ENCODE data around the gene GAB2.

Gene GAB2

DNA sequence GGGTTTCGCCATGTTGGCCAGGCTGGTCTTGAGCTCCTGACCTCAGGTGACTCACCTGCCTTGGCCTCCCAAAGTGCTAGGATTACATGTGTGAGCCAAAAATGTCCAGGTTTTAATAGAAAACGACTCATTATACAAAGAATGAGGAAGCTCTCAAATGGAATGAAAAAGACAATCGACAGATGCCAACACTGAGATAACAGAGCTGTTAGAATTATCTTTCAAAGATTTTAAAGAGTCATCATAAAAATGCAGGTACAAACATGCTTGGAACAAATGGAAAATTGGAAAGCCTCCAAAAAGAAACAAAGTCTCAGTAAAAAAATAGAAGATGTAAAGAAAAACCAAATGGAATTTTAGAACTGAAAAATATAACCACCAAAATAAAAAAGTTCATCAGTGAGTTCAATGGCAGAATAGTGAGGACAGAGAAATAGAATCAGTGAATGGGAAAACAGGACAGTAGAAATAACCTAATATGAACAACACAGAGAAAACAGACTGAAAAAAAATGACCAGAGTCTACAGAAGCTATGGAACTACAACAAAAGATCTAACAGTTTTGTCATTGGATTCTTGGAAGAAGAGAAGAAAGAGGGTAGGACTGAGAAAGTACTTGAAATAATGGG is 10.9 kb downstream of the GAB2 start:
- in situ Hi-C loops (cut with HindIII; ENCODE audit: low pct_ligation_motif_present, low pct_unique_long_range_greater_than_20kb, low sequenced_read_pairs), result no loop called here

DNA sequence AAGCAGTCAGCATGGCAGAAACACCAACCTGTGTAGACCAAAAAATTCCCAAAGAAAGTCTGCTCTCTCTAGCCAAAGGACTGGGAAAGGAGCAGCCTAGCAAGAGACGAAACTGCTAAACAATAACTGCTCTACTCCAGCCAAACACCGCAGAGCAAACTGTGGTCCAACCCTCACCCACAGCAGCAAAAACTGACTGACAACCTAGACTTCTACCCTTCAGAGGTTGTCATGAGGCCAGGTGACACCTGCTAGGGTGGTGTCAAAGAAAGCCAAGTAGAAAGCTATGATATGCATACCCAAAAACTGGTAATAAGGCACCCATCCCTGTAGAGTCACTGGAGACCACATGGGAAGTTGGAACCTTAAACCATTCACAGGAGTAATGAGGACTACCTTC is 11.8 kb downstream of the GAB2 start:
- no peak for DNase-seq
- in situ Hi-C loops (cut with HindIII; ENCODE audit: low pct_ligation_motif_present, low pct_unique_long_range_greater_than_20kb, low sequenced_read_pairs), result no loop called here

More for the DNA sequence above, 10.9 kb downstream of the GAB2 start:
- no peak for DNase-seq

DNA sequence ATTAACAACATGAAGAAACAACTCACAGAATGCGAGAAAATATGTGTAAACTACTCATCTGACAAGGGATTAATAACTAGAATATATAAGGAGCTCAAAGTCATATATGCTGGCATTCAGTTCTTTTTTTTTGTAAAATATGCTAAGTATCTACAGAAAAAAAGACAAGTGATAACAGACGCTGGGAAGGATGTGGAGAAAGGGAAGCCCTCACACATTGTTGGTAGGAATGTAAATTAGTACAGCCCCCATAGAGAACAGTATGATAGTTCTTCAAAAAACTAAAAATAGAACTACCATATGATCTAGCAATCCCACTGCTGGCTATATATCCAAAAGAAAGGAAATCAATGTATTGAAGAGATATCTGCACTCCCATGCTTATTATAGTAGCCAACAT is 13.8 kb downstream of the GAB2 start:
- in situ Hi-C loops (cut with HindIII; ENCODE audit: low pct_ligation_motif_present, low pct_unique_long_range_greater_than_20kb, low sequenced_read_pairs), result no loop called here

DNA sequence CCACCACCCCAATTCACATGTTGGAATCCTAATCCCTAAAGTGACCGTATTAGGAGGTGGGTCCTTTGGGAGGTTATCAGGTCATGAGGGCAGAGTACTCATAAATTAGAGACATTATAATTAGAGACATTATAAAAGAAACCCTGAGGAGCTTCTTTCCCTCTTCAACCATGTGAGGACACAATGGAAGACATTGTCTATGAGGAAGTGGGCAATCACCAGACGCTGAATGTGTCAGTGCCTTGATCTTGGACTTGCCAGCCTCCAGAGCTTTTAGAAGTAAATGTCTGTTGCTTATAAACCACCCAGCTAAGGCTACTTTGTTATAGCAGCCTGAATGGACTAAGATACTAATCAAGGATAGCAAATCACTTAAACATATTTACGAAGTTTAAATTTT is 14.8 kb downstream of the GAB2 start:
- DNase-seq, result no peak
- in situ Hi-C loops (cut with HindIII; ENCODE audit: low pct_ligation_motif_present, low pct_unique_long_range_greater_than_20kb, low sequenced_read_pairs), result no loop called here

More for the DNA sequence above, 13.8 kb downstream of the GAB2 start:
- DNase-seq, result no peak

DNA sequence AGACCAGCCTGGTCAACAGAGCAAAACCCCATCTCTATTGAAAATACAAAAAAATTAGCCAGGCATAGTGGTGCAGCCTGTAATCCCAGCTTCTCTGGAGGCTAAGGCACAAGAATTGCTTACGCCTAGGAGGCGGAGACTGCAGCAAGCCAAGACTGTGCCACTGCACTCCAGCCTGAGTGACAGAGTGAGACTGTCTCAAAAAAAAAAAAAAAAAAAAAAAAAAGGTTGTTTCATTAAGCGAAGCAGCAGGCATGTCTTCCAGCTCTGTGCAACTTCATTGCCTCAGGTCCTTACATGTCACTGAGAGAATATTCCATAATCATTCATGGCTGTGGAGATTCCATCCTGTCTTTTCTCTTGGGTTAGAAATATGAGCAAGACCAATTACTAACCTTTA is 16.9 kb downstream of the GAB2 start:
- DNase-seq, result no peak
- in situ Hi-C loops (cut with HindIII; ENCODE audit: low pct_ligation_motif_present, low pct_unique_long_range_greater_than_20kb, low sequenced_read_pairs), result no loop called here

DNA sequence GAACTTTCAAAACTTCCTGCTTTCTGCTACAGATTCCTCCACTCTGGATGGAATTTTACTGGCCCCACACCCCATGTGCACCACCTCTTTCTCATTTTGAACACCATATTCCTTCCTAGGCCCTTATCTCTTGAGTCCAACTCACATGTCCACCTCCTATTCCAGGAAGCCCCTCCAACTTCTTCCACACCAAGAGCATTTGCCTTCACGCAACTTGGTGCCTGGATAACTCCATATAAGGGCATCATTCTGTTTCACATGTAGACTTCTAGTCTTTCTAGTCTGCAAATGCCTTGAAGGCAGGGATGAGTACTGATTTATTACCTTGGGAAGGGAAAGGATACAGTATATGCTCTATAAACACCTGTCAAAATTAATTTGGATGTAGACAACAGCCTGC is 17.5 kb downstream of the GAB2 start:
- no peak for DNase-seq
- in situ Hi-C loops (cut with HindIII; ENCODE audit: low pct_ligation_motif_present, low pct_unique_long_range_greater_than_20kb, low sequenced_read_pairs), result no loop called here

DNA sequence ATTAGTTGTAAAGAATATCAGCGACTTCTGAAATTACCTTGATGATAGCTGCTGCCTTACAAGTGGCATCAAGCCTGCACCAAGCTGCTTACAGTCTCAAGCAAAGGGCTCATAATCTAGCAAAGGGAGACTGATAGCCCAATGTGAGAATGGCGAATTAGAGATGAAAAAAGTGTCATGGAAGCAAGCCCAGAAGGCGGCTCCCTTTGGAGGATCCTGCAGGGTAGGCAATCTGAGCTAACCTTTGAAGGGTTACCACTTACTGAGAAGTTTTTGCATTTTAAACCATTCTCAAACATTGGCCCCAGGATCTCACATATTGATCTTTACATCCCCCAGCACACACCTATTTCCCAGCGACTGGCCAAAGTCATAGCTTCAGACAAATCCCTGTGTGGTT is 18.5 kb downstream of the GAB2 start:
- no peak for DNase-seq
- in situ Hi-C loops (cut with HindIII; ENCODE audit: low pct_ligation_motif_present, low pct_unique_long_range_greater_than_20kb, low sequenced_read_pairs), result no loop called here

DNA sequence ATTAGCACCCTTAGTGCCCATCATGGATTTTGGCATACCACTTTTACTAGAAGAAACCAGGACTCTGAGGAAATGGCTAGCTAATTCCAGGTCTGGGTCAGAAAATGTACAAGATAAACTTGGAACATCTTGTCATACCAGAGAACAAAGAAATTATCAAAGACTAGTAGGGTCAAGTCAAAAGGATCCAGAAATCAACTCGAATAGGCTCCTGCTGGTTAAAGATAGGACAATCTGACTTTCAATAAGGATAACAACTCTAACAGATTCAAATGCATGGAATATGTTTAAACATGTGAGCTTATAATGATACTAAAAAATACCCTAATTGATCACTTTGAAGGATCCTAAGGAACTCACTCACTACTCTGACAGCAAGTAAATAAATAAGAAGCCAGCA is 18.9 kb downstream of the GAB2 start:
- in situ Hi-C loops (cut with HindIII; ENCODE audit: low pct_ligation_motif_present, low pct_unique_long_range_greater_than_20kb, low sequenced_read_pairs), result no loop called here
- no peak for DNase-seq

DNA sequence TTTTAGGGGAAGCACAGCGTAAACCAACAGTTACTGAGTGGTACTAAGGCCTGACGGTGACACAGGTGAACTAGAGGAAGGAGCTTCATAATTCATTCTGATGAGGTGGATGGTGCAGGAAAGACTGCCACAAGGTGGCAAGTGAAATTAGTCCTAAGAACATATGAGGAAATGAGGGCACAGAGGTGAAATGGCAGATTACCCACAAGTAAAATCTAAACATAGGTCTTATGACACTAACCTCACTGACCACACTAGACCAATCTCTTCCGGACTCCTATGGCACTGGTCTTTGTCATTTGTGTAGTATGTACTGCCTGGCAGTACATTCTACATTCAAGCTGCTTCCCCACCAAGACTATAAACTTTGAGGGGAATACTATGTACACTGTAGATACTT is 20.2 kb downstream of the GAB2 start:
- in situ Hi-C loops (cut with HindIII; ENCODE audit: low pct_ligation_motif_present, low pct_unique_long_range_greater_than_20kb, low sequenced_read_pairs), result no loop called here
- no peak for DNase-seq

DNA sequence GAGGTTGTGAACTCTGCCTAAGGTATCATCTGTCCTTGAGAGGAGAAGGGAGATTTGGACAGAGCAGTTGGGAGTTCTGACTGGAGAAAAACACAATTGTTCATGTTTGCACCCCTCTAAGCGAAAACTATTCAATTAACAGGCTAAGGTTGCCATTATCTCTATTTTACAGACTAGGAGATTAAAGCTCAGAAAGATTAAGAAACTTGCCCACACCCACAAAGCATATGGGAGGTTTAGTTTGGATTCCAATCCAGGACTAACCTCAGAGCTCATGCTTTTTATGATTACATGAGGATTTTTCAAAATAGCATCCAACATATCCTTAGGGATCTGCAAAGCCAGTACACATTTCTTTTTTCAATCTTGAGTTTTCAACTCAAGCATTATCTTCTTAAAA is 22.0 kb downstream of the GAB2 start:
- DNase-seq, result no peak
- in situ Hi-C loops (cut with HindIII; ENCODE audit: low pct_ligation_motif_present, low pct_unique_long_range_greater_than_20kb, low sequenced_read_pairs), result no loop called here

DNA sequence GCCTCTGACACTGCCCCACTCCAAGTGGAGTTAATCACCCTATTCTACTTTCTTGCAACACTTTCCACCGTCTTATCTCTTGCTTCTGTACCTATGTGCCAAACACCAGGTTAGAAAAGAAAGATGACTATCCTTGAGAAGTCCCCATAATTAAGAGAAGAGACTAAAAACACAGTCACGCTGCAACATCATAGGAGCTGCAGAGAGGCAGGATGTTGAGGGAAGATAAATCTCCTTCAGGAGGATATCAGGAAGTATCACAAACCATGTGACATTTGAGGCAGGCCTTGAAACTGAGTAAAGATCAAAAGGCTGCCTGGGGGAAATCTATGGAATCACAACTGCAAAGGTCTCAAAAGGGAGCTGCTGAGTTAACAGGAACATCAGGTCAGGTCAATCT is 24.8 kb downstream of the GAB2 start:
- no peak for DNase-seq
- in situ Hi-C loops (cut with HindIII; ENCODE audit: low pct_ligation_motif_present, low pct_unique_long_range_greater_than_20kb, low sequenced_read_pairs), result no loop called here

DNA sequence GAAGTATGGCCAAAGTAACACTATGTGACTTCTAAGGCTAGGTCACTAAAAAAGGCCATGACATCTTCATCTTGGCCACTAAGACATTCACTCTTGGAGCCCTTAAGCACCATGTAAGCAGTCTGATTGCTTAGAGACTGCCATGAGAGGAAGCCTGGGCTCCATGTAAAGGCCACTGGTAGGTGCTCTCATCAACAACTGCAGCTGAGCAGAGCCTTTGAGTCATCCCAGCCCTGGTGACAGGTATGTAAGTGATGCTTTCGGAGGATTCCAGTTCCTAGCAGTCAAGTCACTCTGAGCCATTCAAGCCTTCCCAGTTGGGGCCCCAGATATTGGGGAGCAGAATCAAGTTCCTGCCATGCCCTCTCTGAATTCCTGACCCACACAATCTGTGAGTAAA is 26.2 kb downstream of the GAB2 start:
- no peak for DNase-seq
- in situ Hi-C loops (cut with HindIII; ENCODE audit: low pct_ligation_motif_present, low pct_unique_long_range_greater_than_20kb, low sequenced_read_pairs), result no loop called here

DNA sequence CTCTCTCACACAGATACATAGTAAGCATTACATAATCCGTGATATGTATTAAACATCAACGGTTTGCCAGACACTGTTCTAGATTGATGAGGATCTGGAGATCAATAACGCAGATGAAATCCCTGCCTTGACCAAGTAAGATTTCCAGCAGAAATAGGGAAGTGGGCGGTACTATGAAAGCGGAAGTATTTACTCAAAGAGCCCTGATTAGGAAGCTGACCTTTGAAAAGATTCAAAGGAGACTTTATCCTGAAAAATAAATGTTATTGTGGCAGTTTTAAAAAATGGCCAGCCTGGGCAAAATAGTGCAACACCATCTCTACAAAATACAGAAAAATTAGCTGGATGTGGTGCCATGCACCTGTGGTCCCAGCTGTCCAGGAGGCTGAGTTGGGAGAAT is 26.8 kb downstream of the GAB2 start:
- DNase-seq, result no peak
- in situ Hi-C loops (cut with HindIII; ENCODE audit: low pct_ligation_motif_present, low pct_unique_long_range_greater_than_20kb, low sequenced_read_pairs), result no loop called here

DNA sequence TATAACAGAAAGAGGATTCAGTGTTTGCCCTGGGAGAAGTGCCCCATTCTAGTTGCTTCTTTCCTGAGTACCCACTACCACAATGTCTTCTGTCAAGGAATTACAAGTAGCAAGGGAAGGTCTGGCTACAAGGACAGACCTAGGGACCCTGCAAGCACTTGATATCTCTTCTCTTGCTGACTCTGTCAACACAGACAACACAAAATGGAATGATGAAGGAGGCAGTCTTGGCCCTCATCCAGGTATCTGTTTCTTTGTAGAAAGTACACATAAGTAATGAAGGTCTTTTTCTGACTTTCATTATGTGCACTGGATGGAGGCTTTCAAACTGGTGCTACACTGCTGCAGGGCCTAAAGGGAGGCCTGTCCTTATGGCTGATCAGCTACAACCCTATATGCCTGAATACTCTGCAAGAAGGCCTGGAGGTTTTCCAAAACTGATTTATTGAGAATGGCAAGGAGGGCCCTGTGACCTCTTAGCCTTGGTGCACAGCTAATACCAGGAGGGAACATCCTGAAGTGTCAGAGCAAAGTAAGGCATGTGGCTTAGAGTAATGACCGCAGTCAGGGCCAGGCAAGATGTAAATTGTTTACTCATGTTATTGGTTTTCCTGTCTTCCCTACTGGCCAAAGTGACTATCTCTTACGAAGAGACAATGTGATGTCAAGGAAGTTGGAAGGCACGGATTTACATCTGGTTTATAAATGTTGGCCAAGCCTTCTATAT is 31.2 kb downstream of the GAB2 start:
- no peak for DNase-seq
- in situ Hi-C loops (cut with HindIII; ENCODE audit: low pct_ligation_motif_present, low pct_unique_long_range_greater_than_20kb, low sequenced_read_pairs), result no loop called here

DNA sequence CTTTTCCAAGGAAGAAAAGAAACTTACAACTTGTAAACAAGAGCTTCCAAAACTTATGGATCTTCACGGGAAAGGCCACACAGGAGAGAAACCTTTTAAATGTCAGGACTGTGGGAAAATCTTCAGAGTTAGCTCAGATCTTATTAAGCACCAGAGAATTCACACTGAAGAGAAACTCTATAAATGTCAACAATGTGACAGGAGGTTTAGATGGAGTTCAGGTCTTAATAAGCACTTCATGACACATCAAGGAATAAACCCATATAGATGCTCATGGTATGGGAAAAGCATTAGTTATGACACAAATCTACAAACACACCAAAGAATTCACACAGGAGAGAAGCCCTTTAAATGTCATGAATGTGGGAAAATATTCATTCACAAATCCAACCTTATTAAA is 32.4 kb downstream of the GAB2 start:
- no peak for DNase-seq
- in situ Hi-C loops (cut with HindIII; ENCODE audit: low pct_ligation_motif_present, low pct_unique_long_range_greater_than_20kb, low sequenced_read_pairs), result no loop called here

DNA sequence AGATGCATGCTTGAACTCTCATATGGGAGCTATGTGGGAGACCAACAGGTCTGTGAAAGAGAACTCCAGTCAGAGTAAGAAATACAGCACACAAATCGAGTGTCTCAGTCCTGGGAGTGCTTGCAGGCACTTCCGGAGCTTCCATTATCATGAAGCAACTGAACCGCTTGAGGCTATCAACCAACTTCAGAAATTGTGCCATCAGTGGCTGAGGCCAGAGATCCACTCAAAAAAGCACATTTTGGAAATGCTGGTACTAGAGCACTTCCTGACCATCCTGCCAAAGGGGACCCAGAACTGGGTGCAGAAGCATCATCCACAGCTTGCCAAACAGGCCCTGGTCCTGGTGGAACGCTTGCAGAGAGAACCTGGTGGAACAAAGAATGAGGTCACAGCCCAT is 33.4 kb downstream of the GAB2 start:
- DNase-seq, result no peak
- in situ Hi-C loops (cut with HindIII; ENCODE audit: low pct_ligation_motif_present, low pct_unique_long_range_greater_than_20kb, low sequenced_read_pairs), result no loop called here

DNA sequence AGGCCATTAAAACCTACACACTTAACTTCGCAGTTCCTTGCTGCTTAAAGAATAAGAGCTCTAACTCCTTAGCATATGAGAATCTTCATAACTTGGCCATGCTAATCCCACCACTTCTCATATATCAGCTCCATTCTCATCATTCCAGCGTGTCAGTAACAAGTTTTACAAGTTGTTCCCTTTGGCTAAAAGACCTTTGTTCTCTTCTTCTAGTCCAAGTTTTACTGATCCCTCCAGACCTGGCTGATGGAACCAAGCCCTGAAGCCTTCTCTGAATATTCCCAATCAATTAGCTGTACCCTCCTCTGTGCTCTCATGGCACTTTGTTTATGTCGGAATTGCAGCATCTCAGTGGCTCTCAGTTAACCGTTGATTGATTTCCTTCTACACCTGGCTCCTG is 35.8 kb downstream of the GAB2 start:
- in situ Hi-C loops (cut with HindIII; ENCODE audit: low pct_ligation_motif_present, low pct_unique_long_range_greater_than_20kb, low sequenced_read_pairs), result no loop called here
- DNase-seq, result no peak

DNA sequence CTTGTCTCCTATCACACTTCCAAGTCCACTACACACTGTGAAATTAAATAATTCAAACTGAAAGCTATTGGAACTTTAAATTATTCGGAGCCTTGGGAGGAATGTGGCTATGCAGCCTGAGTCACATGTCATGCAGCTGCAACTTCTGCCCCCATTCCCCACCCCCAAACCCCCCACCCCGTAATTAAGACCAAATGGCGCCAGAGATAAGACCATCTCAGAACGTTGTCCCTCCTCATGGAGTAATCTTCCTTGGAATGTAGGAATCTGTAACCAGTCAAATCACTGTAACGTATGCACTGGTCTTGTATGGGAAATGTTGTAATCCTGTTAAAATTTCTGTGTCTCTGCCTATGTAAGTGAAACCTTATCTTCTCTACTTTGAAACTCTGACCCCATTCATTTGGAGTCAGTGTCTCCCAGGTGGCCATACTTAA is 37.0 kb downstream of the GAB2 start:
- in situ Hi-C loops (cut with HindIII; ENCODE audit: low pct_ligation_motif_present, low pct_unique_long_range_greater_than_20kb, low sequenced_read_pairs), result no loop called here

DNA sequence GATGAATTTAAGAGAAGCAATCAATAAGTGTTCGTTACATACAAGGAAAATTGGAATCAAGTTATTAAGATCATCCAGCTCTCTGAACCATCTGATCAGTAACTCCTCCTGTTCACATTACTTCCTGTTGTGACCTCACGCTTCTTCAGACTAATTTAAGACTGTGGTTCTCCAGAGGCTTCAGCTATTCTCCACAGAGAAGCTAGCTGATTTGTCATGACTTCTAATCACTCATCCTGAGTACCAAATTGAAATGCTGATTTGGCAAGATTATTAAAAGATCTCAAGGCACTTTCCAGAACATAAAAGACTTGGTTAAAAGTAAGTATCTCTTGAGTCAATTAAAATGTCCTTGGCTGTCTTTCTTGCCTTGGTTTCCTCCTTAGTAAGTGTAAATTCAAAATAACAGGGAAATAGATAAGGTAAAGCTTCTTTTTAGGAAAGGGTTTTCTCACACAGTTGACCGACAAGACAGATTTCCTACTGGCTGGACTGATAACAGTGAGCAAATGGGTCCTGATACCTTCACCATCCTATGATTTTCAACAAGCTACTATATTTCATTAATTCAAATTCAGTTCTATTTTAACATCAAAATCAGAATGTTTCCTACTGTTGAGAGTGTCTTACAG is 38.5 kb downstream of the GAB2 start:
- in situ Hi-C loops (cut with HindIII; ENCODE audit: low pct_ligation_motif_present, low pct_unique_long_range_greater_than_20kb, low sequenced_read_pairs), result no loop called here
- no peak for DNase-seq

More for the DNA sequence above, 37.0 kb downstream of the GAB2 start:
- DNase-seq, result no peak
